ENCODE data around the gene MYLK.

MYLK gene

GRCh38 chr3:123620343-123620742 lies 263.8 kb downstream of the MYLK start:
- Histone ChIP-seq H3K4me1 (ENCODE audit: control insufficient read depth, low read depth, low read length) (no peaks in the 10 kb centered on the region), H3K36me3 (ENCODE audit: control insufficient read depth, insufficient read depth, low read length) (no peaks in the 10 kb centered on the region), H3K9ac (ENCODE audit: low read length) (no peak overlapping the region), H2BK5ac (ENCODE audit: low read length) (no peak overlapping the region), H3K79me2 (ENCODE audit: control insufficient read depth, insufficient read depth, low read length) (no peaks in the 10 kb centered on the region), H3K27me3 (ENCODE audit: insufficient read depth, low read length, poor library complexity) (no peaks in the 10 kb centered on the region), H3K4ac (ENCODE audit: low read depth, low read length) (no peak overlapping the region), H3K4me3 (ENCODE audit: low read length) (no peak overlapping the region), H3K79me1 (ENCODE audit: low read length) (no peaks in the 10 kb centered on the region), H3K27ac (ENCODE audit: low read depth, low read length) (no peak overlapping the region), H3K23ac (ENCODE audit: low read length) (no peak overlapping the region), H2BK120ac (ENCODE audit: low read depth, low read length) (no peak overlapping the region), H4K8ac (ENCODE audit: low read depth, low read length) (no peak overlapping the region), H4K5ac (ENCODE audit: low read length) (no peak overlapping the region), H2BK15ac (replicated peaks; ENCODE audit: low read depth) (no peak overlapping the region), H3K56ac (ENCODE audit: low read length) (no peak overlapping the region), H2AK5ac (ENCODE audit: low read length) (no peak overlapping the region), H3K4me2 (ENCODE audit: low read length) (no peak overlapping the region), H3K18ac (ENCODE audit: low read length) (no peak overlapping the region)
- no CpG with 5 or more reads among the region's 8 CpGs for WGBS (ENCODE audit: extremely low coverage, insufficient coverage, low lambda C conversion rate)
- DNase-seq: no peak

DNA sequence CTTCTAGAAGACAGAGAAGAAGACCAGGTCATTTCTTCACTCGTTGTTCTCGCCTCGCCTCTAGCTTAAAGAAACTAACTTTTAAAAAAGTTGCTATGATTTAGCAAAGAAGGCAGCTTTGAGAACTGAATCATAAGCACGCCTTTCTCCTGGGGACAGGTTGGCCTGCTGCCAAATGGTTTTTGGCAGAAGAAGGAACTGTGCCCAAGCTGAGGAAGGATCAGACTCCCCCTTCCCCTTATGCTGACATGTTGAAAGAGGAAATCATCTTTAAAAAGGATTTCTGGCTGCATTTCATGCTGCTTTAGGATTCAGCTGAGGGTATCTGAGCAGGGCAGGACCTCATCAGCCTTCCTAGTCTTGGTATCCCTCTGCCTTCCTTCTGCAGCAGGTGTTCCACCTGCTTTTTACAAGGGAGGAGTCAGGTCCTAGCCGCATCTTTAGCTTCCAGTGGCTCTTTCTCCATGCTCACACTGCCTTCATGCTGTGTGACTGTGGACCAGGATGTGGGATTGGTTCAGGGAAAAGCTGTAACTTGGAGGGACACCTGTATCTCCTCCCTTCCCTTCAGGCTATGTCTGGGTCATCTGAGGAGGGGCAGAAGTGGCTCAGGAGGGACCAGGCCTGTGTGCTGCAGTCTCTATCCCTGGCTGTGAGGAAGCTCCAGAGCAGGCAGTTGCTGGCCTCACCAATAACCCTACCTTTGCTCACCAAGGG lies 265.2 kb downstream of the MYLK start:
- no peak overlapping the region for H3K4me2 ChIP-seq (ENCODE audit: low read length)
- no peak overlapping the region for H3K4me3 ChIP-seq (ENCODE audit: low read length)
- no peak overlapping the region for H3K4ac ChIP-seq (ENCODE audit: low read depth, low read length)
- no peak overlapping the region for H3K23ac ChIP-seq (ENCODE audit: low read length)
- DNase-seq: no peak
- no peak overlapping the region for H2BK120ac ChIP-seq (ENCODE audit: low read depth, low read length)
- no peaks in the 10 kb centered on the region for H3K79me2 ChIP-seq (ENCODE audit: control insufficient read depth, insufficient read depth, low read length)
- H2BK15ac ChIP-seq (replicated peaks; ENCODE audit: low read depth): no peak overlapping the region
- H3K9ac ChIP-seq (ENCODE audit: low read length): no peak overlapping the region
- H3K18ac ChIP-seq (ENCODE audit: low read length): no peak overlapping the region
- no peak overlapping the region for H4K8ac ChIP-seq (ENCODE audit: low read depth, low read length)
- no peak overlapping the region for H3K27ac ChIP-seq (ENCODE audit: low read depth, low read length)
- H4K5ac ChIP-seq (ENCODE audit: low read length): no peak overlapping the region
- no peaks in the 10 kb centered on the region for H3K27me3 ChIP-seq (ENCODE audit: insufficient read depth, low read length, poor library complexity)
- H2AK5ac ChIP-seq (ENCODE audit: low read length): no peak overlapping the region
- H2BK5ac ChIP-seq (ENCODE audit: low read length): no peak overlapping the region
- H3K4me1 ChIP-seq (ENCODE audit: control insufficient read depth, low read depth, low read length): no peaks in the 10 kb centered on the region
- H3K36me3 ChIP-seq (ENCODE audit: control insufficient read depth, insufficient read depth, low read length): no peaks in the 10 kb centered on the region
- WGBS (ENCODE audit: extremely low coverage, insufficient coverage, low lambda C conversion rate): no CpG with 5 or more reads among the region's 5 CpGs
- H3K79me1 ChIP-seq (ENCODE audit: low read length): no peaks in the 10 kb centered on the region
- no peak overlapping the region for H3K56ac ChIP-seq (ENCODE audit: low read length)

DNA sequence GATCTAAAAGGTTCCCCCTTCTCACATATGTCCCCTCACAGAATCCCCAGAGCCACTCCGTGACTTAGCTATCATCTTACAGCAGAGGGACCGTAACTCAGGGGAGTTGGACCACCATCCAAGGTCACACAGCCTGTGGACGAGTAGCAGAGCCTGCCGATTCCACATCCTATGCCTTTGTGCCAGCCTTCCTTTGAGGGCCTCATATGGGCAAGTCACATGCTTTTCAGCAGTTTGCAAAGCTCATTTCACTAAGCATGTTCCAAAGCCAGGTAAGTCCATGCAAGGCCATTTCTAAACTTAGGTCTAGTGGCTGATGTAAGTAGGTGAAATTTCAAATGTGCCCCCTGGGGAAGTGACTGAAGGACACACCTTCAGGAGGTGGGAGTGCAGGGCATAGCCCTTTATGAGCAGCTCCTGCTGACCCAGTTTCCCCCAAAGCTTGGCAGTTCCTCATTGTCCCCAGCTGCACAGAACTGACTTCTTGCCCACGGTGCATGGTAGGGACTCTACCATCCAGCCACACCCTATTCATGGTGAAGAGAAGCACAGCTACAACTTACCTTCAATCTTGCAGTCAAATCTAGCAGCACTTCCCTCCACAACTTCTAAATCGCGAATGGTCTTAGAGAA lies 265.9 kb downstream of the MYLK start:
- Histone ChIP-seq H3K4me1 (ENCODE audit: control insufficient read depth, low read depth, low read length) (no peaks in the 10 kb centered on the region), H3K18ac (ENCODE audit: low read length) (no peak overlapping the region), H4K5ac (ENCODE audit: low read length) (no peak overlapping the region), H3K4ac (ENCODE audit: low read depth, low read length) (no peak overlapping the region), H3K23ac (ENCODE audit: low read length) (no peak overlapping the region), H2BK15ac (replicated peaks; ENCODE audit: low read depth) (no peak overlapping the region), H4K8ac (ENCODE audit: low read depth, low read length) (no peak overlapping the region), H3K27ac (ENCODE audit: low read depth, low read length) (no peak overlapping the region), H3K9ac (ENCODE audit: low read length) (no peak overlapping the region), H3K56ac (ENCODE audit: low read length) (no peak overlapping the region), H3K4me2 (ENCODE audit: low read length) (no peak overlapping the region), H3K27me3 (ENCODE audit: insufficient read depth, low read length, poor library complexity) (no peaks in the 10 kb centered on the region), H3K36me3 (ENCODE audit: control insufficient read depth, insufficient read depth, low read length) (no peaks in the 10 kb centered on the region), H2AK5ac (ENCODE audit: low read length) (no peak overlapping the region), H3K79me1 (ENCODE audit: low read length) (no peaks in the 10 kb centered on the region), H2BK5ac (ENCODE audit: low read length) (no peak overlapping the region), H3K79me2 (ENCODE audit: control insufficient read depth, insufficient read depth, low read length) (no peaks in the 10 kb centered on the region), H3K4me3 (ENCODE audit: low read length) (no peak overlapping the region), H2BK120ac (ENCODE audit: low read depth, low read length) (no peak overlapping the region)
- DNase-seq: peak; percentile 30
- WGBS (ENCODE audit: extremely low coverage, insufficient coverage, low lambda C conversion rate): no CpG with 5 or more reads among the region's 7 CpGs

- no peak overlapping the region for H3K4me3 ChIP-seq (ENCODE audit: low read length)
- no peak overlapping the region for H3K4me2 ChIP-seq (ENCODE audit: low read length)
- H3K4ac ChIP-seq (ENCODE audit: low read depth, low read length): no peak overlapping the region
Measured at GRCh38 chr3:123616593-123616992, 267.5 kb downstream of the MYLK start.

GRCh38 chr3:123613543-123613942 lies 270.6 kb downstream of the MYLK start:
- Histone ChIP-seq H2AK5ac (ENCODE audit: low read length) (no peak overlapping the region), H3K36me3 (ENCODE audit: control insufficient read depth, insufficient read depth, low read length) (no peaks in the 10 kb centered on the region), H2BK15ac (replicated peaks; ENCODE audit: low read depth) (no peak overlapping the region), H3K18ac (ENCODE audit: low read length) (no peak overlapping the region), H3K23ac (ENCODE audit: low read length) (no peak overlapping the region), H3K4me1 (ENCODE audit: control insufficient read depth, low read depth, low read length) (no peaks in the 10 kb centered on the region), H3K56ac (ENCODE audit: low read length) (no peak overlapping the region), H2BK120ac (ENCODE audit: low read depth, low read length) (no peak overlapping the region), H3K4me2 (ENCODE audit: low read length) (no peak overlapping the region), H3K27me3 (ENCODE audit: insufficient read depth, low read length, poor library complexity) (no peaks in the 10 kb centered on the region), H3K9ac (ENCODE audit: low read length) (no peak overlapping the region), H3K4me3 (ENCODE audit: low read length) (no peak overlapping the region), H4K8ac (ENCODE audit: low read depth, low read length) (no peak overlapping the region), H3K79me1 (ENCODE audit: low read length) (no peaks in the 10 kb centered on the region), H3K4ac (ENCODE audit: low read depth, low read length) (no peak overlapping the region), H4K5ac (ENCODE audit: low read length) (no peak overlapping the region), H2BK5ac (ENCODE audit: low read length) (no peak overlapping the region), H3K79me2 (ENCODE audit: control insufficient read depth, insufficient read depth, low read length) (no peaks in the 10 kb centered on the region), H3K27ac (ENCODE audit: low read depth, low read length) (no peak overlapping the region)
- no CpG with 5 or more reads among the region's 2 CpGs for WGBS (ENCODE audit: extremely low coverage, insufficient coverage, low lambda C conversion rate)
- no peak for DNase-seq

More at GRCh38 chr3:123616593-123616992, 267.5 kb downstream of the MYLK start:
- Histone ChIP-seq H2BK120ac (ENCODE audit: low read depth, low read length) (no peak overlapping the region), H3K79me2 (ENCODE audit: control insufficient read depth, insufficient read depth, low read length) (no peaks in the 10 kb centered on the region), H3K79me1 (ENCODE audit: low read length) (no peaks in the 10 kb centered on the region), H3K23ac (ENCODE audit: low read length) (no peak overlapping the region), H4K8ac (ENCODE audit: low read depth, low read length) (no peak overlapping the region), H3K9ac (ENCODE audit: low read length) (no peak overlapping the region), H3K27ac (ENCODE audit: low read depth, low read length) (no peak overlapping the region), H3K27me3 (ENCODE audit: insufficient read depth, low read length, poor library complexity) (no peaks in the 10 kb centered on the region), H4K5ac (ENCODE audit: low read length) (no peak overlapping the region), H3K18ac (ENCODE audit: low read length) (no peak overlapping the region), H2AK5ac (ENCODE audit: low read length) (no peak overlapping the region), H2BK5ac (ENCODE audit: low read length) (no peak overlapping the region), H3K56ac (ENCODE audit: low read length) (no peak overlapping the region), H3K36me3 (ENCODE audit: control insufficient read depth, insufficient read depth, low read length) (no peaks in the 10 kb centered on the region), H2BK15ac (replicated peaks; ENCODE audit: low read depth) (no peak overlapping the region), H3K4me1 (ENCODE audit: control insufficient read depth, low read depth, low read length) (no peaks in the 10 kb centered on the region)
- no CpG with 5 or more reads among the region's 6 CpGs for WGBS (ENCODE audit: extremely low coverage, insufficient coverage, low lambda C conversion rate)
- DNase-seq: no peak
